Renal pelvis (tissue), 12 donors: ENCODE data around the gene GPATCH3. TPM values are rescaled to one million over a fixed set of nuclear protein-coding genes. Genes with fewer than 3 reads are reported as not detected.
"Not testable (repeated sequence)": the region's sequence is repeated elsewhere in the genome, so short reads cannot be mapped to it uniquely, and the experiment has no call there.

Source experiments
- DNase-seq: peaks from one replicate; pipeline ENCODE4 v3.0.0-alpha.2; 2013
- long read RNA-seq, 16 experiments: transcript quantifications; one replicate each; lab custom pipeline, GENCODE V29; 2026
- polyA plus RNA-seq, 3 donors: library from polyadenylated mRNA; unstranded; fragments of 120-200 nt; gene quantifications; one replicate each; pipeline ENCODE4 v1.2.1, GENCODE V29; 2013; ENCODE audit not compliant: insufficient read length in 3 of 3

Gene GPATCH3, protein sequence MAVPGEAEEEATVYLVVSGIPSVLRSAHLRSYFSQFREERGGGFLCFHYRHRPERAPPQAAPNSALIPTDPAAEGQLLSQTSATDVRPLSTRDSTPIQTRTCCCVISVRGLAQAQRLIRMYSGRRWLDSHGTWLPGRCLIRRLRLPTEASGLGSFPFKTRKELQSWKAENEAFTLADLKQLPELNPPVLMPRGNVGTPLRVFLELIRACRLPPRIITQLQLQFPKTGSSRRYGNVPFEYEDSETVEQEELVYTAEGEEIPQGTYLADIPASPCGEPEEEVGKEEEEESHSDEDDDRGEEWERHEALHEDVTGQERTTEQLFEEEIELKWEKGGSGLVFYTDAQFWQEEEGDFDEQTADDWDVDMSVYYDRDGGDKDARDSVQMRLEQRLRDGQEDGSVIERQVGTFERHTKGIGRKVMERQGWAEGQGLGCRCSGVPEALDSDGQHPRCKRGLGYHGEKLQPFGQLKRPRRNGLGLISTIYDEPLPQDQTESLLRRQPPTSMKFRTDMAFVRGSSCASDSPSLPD
- 10 to 100 TPM; 17.0 to 17.8 (median 17.8) TPM for polyA plus RNA-seq
- long read RNA-seq, donor 1, transcript GPATCH3-201 (7 exons, 2,123 nt), result major isoform, 5 of 5 reads
- long read RNA-seq, donor 1, partial matches to known transcripts, result 0 of 5 reads
- long read RNA-seq, donor 1, other reads (novel, unspliced or antisense), result 0 of 5 reads
- long read RNA-seq, donor 2, partial matches to known transcripts, result 0 of 3 reads
- long read RNA-seq, donor 2, other reads (novel, unspliced or antisense), result 0 of 3 reads
- long read RNA-seq, donor 3, transcript GPATCH3-201 (7 exons, 2,123 nt), result major isoform, 5 of 5 reads
- long read RNA-seq, donor 3, partial matches to known transcripts, result 0 of 5 reads
- long read RNA-seq, donor 3, other reads (novel, unspliced or antisense), result 0 of 5 reads
- long read RNA-seq, donor 4, transcript GPATCH3-201 (7 exons, 2,123 nt), result major isoform, 7 of 8 reads
- long read RNA-seq, donor 4, partial matches to known transcripts, result 0 of 8 reads
- long read RNA-seq, donor 4, other reads (novel, unspliced or antisense), result 0 of 8 reads
- long read RNA-seq, donor 5, partial matches to known transcripts, result 0 of 1 reads
- long read RNA-seq, donor 5, other reads (novel, unspliced or antisense), result 0 of 1 reads
- long read RNA-seq, donor 6, partial matches to known transcripts, result 0 of 4 reads
- long read RNA-seq, donor 6, other reads (novel, unspliced or antisense), result 0 of 4 reads
- long read RNA-seq, donor 7, transcript GPATCH3-201 (7 exons, 2,123 nt), result major isoform, 5 of 5 reads
- long read RNA-seq, donor 7, partial matches to known transcripts, result 0 of 5 reads
- long read RNA-seq, donor 7, other reads (novel, unspliced or antisense), result 0 of 5 reads
- long read RNA-seq, donor 8, partial matches to known transcripts, result 0 of 3 reads
- long read RNA-seq, donor 8, other reads (novel, unspliced or antisense), result 0 of 3 reads
- long read RNA-seq, donor 9, partial matches to known transcripts, result 0 of 3 reads
- long read RNA-seq, donor 9, other reads (novel, unspliced or antisense), result 0 of 3 reads
- long read RNA-seq, donor 10, partial matches to known transcripts, result 0 of 4 reads
- long read RNA-seq, donor 10, other reads (novel, unspliced or antisense), result 0 of 4 reads
- long read RNA-seq, donor 11, partial matches to known transcripts, result 0 of 1 reads
- long read RNA-seq, donor 11, other reads (novel, unspliced or antisense), result 0 of 1 reads
- long read RNA-seq, donor 12, partial matches to known transcripts, result 5 of 8 reads
- long read RNA-seq, donor 12, other reads (novel, unspliced or antisense), result 0 of 8 reads
- long read RNA-seq, donor 13, partial matches to known transcripts, result 0 of 2 reads
- long read RNA-seq, donor 13, other reads (novel, unspliced or antisense), result 0 of 2 reads
- long read RNA-seq, donor 14, result 0 reads
- long read RNA-seq, donor 15, partial matches to known transcripts, result 0 of 3 reads
- long read RNA-seq, donor 15, other reads (novel, unspliced or antisense), result 0 of 3 reads
- long read RNA-seq, donor 16, partial matches to known transcripts, result 0 of 3 reads
- long read RNA-seq, donor 16, other reads (novel, unspliced or antisense), result 0 of 3 reads

DNA sequence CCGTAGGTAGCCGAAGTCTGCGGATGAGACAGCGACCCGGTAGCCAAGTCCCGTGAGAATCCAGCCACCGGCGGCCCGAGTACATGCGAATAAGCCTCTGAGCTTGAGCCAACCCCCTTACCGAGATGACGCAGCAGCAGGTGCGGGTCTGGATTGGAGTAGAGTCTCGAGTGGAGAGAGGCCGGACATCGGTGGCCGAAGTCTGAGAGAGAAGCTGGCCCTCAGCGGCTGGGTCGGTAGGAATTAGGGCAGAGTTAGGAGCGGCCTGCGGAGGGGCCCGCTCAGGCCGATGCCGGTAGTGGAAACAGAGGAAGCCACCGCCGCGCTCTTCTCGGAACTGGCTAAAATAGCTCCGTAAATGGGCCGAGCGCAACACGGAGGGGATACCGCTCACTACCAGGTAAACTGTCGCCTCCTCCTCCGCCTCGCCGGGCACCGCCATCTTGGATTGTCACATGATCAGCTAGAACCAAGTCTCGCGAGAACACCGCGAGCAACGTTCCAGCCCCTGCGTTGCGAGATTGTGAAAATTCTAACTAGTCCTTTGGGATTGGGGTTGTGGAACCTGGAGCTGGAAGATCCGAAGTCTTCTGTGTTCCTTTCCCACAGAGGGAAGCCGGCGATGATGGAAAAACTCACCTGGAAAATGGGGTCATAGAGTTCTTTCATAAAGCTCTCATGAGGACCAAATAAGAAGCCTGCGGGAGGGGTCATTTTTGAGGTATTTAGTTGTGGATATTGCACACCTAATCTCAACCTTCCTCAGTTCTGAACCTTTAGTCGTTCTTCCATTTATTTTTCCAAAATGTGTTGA lies at the start of gene GPATCH3:
GPATCH3 (minus strand) TSS at position 467 of the 814 bp plus-strand sequence; CDS start at position 442, 25 bp downstream.
- DNase-seq, result peak; percentile 95

DNA sequence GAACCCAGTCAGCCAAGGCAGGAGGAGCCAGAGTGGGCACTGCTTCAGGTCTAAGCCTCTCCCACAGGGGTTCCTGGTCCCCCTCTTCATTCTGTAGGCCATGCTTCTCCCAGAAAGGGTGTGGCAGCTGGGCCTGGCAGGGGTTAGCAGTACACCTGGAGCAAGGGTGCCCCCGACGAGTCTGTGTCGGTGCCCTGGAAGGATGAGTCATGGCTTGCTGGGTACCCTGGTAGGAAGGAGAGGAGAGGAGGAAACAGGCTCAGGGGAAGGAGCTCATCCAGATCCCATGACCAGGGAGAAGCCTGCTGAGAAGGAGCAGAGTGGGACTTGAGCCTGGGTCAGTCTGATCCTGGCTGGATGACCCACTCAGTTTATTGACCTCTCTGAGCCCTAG lies 49.7 kb upstream of the GPATCH3 start:
- DNase-seq, result no peak

DNA sequence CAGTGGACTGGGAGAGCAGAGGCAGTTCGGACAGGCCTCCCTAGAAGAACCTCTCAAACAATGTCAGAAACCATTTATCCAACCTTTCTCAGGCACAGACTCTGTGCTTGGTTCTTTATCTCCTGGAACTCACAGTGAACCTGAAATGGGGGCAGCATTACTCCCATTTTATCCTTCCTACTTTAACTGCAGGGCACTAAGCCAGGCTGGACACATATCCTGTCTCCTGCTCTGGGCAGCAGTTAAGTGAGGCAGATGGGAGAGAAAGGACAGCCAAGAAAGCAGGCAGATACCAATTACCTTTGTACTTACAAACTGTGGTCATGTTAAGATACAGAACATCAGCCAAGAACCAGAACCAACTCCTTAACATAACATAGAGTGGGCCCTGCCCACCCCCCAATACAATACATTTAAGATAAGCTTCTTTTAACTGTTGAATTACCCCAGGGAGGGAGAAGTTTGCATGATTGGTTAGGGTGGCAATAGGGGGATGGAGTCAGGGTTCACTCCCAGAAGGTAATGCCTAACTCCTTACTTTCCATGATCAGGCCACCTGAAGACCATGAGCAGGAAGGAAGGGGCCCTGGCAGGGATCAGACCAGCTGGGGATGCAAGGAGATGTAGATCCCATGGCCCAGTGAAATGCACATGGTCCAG lies 49.1 kb upstream of the GPATCH3 start:
- no peak for DNase-seq

DNA sequence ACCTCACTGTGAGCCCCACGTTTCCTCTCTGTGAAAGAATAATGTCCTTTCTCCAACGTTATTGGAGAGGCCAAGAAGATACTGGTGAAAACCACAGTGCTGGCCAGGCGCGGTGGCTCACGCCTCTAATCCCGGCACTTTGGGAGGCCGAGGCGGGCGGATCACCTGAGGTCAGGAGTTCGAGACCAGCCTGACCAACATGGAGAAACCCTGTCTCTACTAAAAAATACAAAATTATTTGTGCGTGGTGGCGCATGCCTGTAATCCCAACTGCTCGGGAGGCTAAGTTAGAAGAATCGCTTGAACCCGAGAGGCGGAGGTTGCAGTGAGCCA lies 48.4 kb upstream of the GPATCH3 start:
- DNase-seq, result not testable (repeated sequence)

DNA sequence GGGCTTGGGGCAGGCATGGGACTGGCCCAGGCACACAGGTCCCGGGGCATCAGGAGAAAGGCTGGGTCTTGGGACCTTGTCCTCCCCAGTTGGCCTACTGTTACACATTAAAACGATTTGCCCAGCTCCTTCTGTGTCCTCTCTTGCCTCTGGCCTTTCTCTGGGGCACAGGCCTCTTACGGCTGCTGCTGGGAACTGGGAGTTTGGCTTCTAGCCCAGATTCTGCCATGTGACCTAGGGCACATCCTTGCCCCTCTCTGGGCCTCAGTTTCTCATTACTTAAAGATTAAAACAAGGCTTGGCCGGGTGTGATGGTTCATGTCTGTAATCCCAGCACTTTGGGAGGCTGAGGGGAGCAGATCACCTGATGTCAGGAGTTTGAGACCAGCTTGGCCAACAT lies 46.0 kb upstream of the GPATCH3 start:
- DNase-seq, result no peak

DNA sequence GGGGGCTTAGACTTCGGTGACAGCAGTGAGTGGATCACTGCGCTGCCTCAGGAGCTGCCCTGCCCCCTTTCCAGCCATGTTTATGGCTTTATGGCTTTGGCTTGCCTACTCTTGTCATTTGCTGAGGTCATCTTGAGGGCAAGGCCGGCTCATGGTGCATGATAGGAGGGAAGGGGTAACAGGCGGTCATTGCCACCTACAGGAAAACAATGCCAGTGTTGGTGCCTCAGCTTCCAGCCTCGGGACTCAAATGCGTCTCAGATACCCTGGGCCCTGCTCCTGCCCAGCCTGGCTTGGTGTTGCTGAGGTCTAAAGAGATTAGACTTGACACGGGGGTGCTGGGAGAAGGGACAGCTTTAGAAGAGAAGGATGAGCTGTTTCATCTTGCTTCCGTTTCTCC lies 45.5 kb upstream of the GPATCH3 start:
- no peak for DNase-seq

DNA sequence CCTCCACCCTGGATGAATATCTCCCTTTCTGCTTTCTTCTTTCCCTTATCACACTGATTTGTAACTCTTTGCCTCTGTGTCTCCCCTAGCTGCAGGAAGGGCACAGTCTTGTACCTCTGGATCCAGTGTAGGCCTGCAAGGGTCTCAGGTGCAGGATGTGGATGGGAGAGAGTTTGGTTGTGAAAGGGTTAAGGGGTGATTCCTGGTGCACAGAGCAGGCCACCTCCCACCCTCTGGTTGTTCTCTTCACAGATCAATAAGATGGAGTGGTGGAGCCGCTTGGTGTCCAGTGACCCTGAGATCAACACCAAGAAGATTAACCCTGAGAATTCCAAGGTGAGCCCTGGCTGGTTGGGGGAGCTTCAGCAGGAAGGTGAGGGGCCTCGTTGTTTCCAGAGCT lies 44.9 kb upstream of the GPATCH3 start:
- DNase-seq, result no peak

DNA sequence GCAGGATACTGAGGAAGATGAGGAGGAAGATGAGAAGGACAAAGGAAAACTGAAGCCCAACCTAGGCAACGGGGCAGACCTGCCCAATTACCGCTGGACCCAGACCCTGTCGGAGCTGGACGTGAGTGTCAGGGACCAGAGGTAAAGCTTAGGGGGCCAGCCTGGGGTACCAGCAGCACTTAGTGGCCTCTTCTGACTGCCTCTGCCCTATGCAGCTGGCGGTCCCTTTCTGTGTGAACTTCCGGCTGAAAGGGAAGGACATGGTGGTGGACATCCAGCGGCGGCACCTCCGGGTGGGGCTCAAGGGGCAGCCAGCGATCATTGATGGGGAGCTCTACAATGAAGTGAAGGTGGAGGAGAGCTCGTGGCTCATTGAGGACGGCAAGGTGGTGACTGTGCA lies 42.4 kb upstream of the GPATCH3 start:
- DNase-seq, result no peak

DNA sequence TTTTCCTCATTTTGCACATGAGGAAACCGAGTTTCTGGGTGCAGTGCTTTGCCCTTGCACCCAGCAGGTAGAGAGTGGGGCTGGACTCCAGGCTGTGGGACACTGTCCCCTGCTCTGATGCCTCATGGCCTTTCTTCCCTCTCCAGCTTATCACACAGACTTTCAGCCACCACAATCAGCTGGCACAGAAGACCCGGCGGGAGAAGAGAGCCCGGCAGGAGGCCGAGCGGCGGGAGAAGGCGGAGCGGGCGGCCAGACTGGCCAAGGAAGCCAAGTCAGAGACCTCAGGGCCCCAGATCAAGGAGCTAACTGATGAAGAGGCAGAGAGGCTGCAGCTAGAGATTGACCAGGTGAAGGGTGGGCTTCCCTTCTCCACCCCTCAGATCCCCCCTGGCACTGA lies 41.0 kb upstream of the GPATCH3 start:
- no peak for DNase-seq

DNA sequence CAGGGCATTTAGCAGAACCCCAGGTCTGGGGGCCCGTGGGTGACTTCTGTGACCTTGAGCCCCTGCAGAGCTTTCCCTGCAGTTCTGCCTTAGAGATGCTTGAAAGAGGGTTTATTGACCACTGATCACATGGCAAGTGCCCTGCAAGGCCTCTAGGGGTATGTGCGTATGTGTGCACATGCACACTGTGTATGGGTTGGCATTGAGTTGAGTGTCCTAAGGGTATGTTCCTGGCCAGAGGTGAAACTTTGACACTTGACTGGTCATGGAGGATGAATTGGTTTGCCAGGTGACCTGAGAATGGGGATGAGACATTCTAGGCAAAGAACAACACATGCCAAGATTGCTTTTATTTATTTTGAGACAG lies 38.4 kb upstream of the GPATCH3 start:
- no peak for DNase-seq

DNA sequence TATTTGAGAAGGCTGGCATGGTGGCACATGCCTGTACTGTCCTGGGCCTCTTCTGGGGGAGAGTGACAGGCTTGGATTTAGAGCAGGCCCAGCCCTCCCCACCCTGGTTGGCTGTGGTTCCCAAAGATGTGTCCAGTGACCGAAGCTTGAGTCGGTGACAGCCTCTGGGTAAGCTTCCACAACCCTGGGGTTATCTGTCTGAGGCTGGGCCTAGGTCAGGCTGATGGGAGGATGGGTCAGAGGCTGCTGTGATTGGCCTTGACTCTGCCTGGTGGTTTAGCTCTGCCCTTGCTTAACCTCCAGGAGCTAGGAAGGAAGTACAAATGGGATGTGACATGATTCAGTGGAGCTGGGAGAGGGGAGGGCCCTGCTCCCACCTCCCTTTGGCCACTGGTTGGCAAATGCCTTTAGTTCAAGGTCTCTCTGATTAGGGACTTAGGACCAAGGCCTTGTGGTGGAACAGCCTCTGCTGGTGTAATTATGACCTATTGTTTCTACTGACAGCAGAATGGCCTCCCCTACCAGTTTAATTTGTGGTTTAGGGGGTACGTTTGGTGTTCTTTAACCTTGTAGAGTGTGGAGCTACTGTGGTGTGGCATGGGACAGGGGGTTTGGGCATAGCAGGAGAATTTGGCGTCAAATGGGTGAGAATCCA lies 37.9 kb upstream of the GPATCH3 start:
- no peak for DNase-seq

DNA sequence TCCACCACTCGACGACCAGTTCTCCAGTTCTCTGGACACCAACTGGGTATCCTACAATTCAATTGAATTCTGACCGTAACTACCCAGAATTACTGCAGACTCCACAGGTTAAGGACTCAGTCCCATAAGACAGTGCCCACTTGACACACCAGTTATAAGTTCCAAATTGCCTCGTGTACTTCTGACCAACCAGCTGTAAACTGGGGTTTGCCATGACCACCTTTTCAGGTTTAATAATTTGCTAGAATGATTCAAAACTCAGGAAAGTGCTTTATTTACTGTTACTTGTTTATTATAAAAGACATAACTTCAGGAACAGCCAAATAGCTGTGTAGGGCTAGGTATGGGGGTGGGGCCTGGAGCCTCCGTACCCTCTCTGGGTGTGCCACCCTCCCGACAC lies 36.6 kb upstream of the GPATCH3 start:
- no peak for DNase-seq

DNA sequence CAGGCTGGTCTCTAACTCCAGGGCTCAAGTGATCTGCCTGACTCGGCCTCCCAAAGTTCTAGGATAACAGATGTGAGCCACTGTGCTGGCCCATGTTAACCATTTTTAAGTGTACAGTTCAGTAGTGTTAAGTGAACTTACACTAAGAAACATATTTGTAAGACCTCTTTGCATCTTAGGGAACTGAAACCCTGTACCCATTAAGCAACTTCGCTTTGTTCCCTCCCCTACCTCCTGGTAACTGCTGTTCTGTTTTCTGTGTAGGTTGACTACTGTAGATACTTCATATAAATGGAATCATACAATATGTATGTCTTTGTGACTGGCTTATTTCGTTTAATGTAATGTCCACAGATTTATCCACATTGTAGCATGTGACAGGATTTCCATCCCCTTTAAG lies 32.3 kb upstream of the GPATCH3 start:
- no peak for DNase-seq

DNA sequence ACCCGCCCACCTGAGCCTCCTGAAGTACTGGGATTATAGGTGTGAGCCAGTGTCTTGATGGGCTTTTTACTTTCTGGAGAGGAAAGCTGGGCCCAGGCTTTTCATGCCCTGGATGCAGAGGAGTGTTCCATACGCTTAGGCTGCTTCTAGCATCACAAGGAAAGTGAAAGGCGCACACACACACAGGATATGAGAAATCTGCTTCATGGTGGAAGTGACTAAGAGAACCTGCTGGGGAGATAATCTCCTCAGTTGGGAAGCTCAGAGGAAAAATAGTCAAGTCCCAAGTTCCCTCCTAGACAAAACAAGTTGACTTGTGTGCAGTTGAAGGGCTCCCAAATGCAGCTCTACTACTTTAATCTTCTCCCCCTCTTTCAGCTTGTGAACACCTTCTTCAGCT lies 23.4 kb upstream of the GPATCH3 start:
- no peak for DNase-seq

DNA sequence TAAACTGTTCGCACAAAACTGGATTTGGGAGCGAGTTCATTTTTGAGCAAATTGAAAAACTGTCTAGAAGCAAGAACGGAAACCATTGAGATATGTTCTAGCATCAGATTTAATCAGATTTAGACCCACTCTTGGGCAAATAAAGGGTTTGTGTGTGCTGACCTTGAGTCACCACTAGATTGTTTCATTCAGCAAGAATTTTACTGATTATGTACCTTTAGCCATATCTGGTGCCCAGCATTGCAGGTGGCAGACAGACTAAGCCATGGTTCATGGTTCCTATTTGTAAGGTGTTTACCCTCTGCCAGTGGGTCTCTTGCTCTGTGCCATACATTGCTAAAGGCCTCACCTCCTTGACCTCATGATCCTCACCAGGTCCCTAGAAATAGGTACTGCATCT lies 22.6 kb upstream of the GPATCH3 start:
- DNase-seq, result no peak

DNA sequence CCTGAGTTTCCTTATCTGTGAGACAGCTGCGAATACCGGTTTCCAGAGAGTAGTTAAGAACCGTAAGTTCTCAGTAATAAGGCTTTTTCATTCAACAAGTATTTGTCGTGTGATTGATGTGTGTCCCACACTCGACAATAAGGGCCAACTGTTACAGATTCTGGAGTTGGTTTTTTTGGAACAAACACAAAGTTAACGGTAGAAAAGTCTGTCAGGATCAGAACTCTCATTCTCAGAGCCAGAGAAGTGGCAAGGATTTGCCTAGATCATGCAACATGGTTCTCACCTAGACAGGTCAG lies 22.1 kb upstream of the GPATCH3 start:
- DNase-seq, result no peak

DNA sequence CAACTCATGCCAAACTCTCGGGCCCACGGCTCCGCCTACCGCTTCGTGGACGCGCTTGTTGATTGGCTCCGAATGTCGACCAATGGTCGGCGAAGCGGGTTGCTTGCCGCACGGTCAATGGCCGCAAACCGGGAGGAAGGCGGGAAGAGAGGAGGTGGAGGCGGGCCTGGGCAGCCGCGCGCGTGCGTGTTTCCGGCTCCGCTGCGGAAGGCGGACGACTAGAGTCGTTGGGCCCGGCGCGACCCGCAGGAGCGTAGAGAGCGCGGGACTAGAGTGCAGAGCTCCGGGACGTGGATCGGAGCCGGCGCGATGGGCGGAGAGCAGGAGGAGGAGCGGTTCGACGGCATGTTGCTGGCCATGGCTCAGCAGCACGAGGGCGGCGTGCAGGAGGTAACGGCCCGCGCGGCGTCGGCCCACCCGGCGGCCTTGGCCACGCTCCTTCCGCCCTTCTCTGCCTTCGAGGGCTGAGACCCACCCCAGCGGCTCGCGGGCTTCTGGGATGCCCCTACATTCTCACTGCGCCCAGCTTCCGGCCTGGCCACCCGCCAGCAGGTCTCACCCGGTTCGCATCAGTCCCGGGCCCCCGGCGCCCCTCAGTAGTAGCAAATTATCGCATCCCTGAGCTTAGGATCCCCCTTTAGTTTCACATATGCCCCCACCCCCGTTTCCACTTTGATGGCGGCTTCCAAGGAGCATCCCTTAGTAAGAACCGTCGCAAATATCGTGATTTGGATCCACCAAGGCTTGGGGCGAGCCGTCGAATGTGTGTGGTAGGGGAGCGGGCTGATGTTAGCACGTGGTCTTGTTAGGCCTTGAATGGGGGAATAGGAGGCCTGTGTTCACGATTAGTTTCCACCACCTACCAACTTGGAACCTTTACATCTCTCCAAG lies 21.5 kb upstream of the GPATCH3 start, which contains the start of gene NUDC:
NUDC (plus strand) TSS at position 204 of the 891 bp plus-strand sequence; CDS start at position 310, 106 bp downstream.
- peak; percentile 97 for DNase-seq

DNA sequence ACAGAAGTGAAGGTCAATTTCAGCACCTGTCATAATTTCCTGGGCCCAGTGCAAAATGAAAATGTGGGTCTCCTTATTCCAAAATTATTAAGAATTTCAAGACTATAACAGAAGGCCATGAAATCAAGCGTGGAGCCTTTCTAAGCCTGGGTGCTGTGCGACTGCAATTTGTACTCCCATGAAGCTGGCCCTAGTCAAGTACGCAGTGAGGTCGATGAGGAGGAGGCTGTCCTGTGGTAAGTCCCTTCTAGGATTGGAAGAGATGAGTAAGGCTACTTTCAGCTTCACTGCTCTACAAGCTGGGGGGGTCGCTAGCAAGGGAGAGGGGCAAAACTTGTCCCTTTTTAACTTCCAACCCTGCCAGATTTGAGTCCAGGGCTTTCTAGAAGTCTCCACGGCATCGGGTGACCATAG lies 20.9 kb upstream of the GPATCH3 start:
- DNase-seq, result no peak
